Astrocyte (in vitro differentiated cells and primary cell): ENCODE measurements around the gene CTBP2. TPM values are rescaled to one million over a fixed set of nuclear protein-coding genes. Genes with fewer than 3 reads are reported as not detected.

ENCODE experiments used
- DNase-seq: peaks from one replicate; pipeline ENCODE4 v3.0.0-alpha.2; 2010; ENCODE audit warnings: low read depth
- FAIRE-seq: peaks from 2 replicates; lab custom pipeline; 2011; peaks lifted over from hg19 to GRCh38; lab: Jason Lieb, UNC
- H2AFZ ChIP-seq: 2 replicates; pipeline ENCODE4 v1.6.0; 2012; ENCODE audit warnings: low read depth, low read length, inconsistent platforms
- H3K27ac ChIP-seq: 2 replicates; pipeline ENCODE4 v1.5.1; 2011; ENCODE audit warnings: low read depth, low read length, inconsistent platforms
- H3K27me3 ChIP-seq: 2 replicates; pipeline ENCODE4 v1.6.0; 2011; ENCODE audit warnings: low read length, inconsistent platforms; ENCODE audit not compliant: insufficient read depth
- H3K36me3 ChIP-seq: 2 replicates; pipeline ENCODE4 v1.5.1; 2011; ENCODE audit warnings: low read length, inconsistent platforms; ENCODE audit not compliant: insufficient read depth
- H3K4me1 ChIP-seq: 2 replicates; pipeline ENCODE4 v1.5.1; 2011; ENCODE audit warnings: low read length, inconsistent platforms; ENCODE audit not compliant: insufficient read depth
- H3K4me2 ChIP-seq: 2 replicates; pipeline ENCODE4 v1.6.0; 2012; ENCODE audit warnings: low read length, inconsistent platforms
- H3K4me3 ChIP-seq: 2 replicates; pipeline ENCODE4 v1.5.1; 2011; ENCODE audit warnings: low read depth, mild to moderate bottlenecking, low read length, inconsistent platforms; ENCODE audit not compliant: insufficient read depth
- H3K79me2 ChIP-seq: 2 replicates; pipeline ENCODE4 v1.6.0; 2012; ENCODE audit warnings: mild to moderate bottlenecking, low read length, inconsistent platforms; ENCODE audit not compliant: insufficient read depth
- H3K9ac ChIP-seq: 2 replicates; pipeline ENCODE4 v1.6.0; 2012; ENCODE audit warnings: mild to moderate bottlenecking, low read length, inconsistent platforms
- H3K9me3 ChIP-seq: 2 replicates; pipeline ENCODE4 v1.5.1; 2012; ENCODE audit warnings: low read depth, mild to moderate bottlenecking, low read length, inconsistent platforms; ENCODE audit not compliant: insufficient read depth
- H4K20me1 ChIP-seq: 2 replicates; pipeline ENCODE4 v1.6.0; 2012; ENCODE audit warnings: low read length, inconsistent platforms; ENCODE audit not compliant: insufficient read depth
- H3K27ac Mint-ChIP-seq: one replicate; pipeline ENCODE4 v1.8.0; 2021; ENCODE audit warnings: mild to moderate bottlenecking, mixed read lengths; ENCODE audit not compliant: unreplicated experiment
- H3K27me3 Mint-ChIP-seq: one replicate; pipeline ENCODE4 v1.8.0; 2021; ENCODE audit warnings: low read depth, mixed read lengths; ENCODE audit not compliant: unreplicated experiment
- H3K36me3 Mint-ChIP-seq: one replicate; pipeline ENCODE4 v1.8.0; 2021; ENCODE audit warnings: low read depth, mixed read lengths; ENCODE audit not compliant: unreplicated experiment
- H3K4me1 Mint-ChIP-seq: one replicate; pipeline ENCODE4 v1.8.0; 2021; ENCODE audit warnings: low read depth, mixed read lengths; ENCODE audit not compliant: unreplicated experiment
- H3K4me3 Mint-ChIP-seq: one replicate; pipeline ENCODE4 v1.8.0; 2021; ENCODE audit warnings: mild to moderate bottlenecking, moderate library complexity, mixed read lengths; ENCODE audit not compliant: unreplicated experiment
- H3K9me3 Mint-ChIP-seq: one replicate; pipeline ENCODE4 v1.8.0; 2021; ENCODE audit warnings: mild to moderate bottlenecking, mixed read lengths; ENCODE audit not compliant: unreplicated experiment
- CTCF ChIP-seq: IDR thresholded peaks from 2 replicates; pipeline ENCODE4 v1.5.1; 2011; ENCODE audit warnings: low read depth, mild to moderate bottlenecking, inconsistent platforms, low read length, moderate library complexity; ENCODE audit not compliant: insufficient read depth
- EZH2 ChIP-seq: IDR thresholded peaks from 2 replicates; pipeline ENCODE4 v1.6.1; 2012; ENCODE audit warnings: mild to moderate bottlenecking, low read length, inconsistent platforms; ENCODE audit not compliant: insufficient read depth
- microRNA-seq: library from miRNA; unstranded; fragments of <30 nt; microRNA quantifications from one replicate; pipeline ENCODE4 v1.2.0, GENCODE V29; 2020
- total RNA-seq: library from RNA; stranded (reverse); gene quantifications from 2 replicates; pipeline ENCODE4 v1.2.1, GENCODE V29; 2021

Gene CTBP2
- total RNA-seq, 1 donor from 2014 or later = 109 TPM

DNA sequence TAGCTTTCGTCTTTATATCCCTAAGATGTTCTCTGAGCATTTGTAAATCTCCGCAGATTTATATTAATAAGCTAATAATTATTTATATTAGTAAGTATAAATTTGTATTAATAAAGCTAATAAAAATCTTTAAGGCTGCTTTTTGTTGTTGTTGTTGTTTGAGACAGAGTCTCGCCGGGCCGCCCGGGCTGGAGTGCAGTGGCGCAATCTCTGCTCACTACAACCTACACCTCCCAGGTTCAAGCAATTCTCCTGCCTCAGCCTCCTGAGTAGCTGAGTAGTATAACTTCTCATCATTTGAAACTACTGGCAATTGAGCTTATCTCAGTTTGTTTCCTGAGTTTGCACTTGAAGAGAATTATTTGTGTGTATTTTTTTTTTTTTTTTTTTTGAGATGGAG, 223.6 kb downstream of the CTBP2 start:
- no peak overlapping the region for H3K27ac ChIP-seq

GRCh38 chr10:124935946-124936345, 224.4 kb downstream of the CTBP2 start:
- FAIRE-seq (no peak), DNase-seq (no peak)
- no peaks in the 10 kb centered on the region for H3K9me3 ChIP-seq
- no peaks in the 10 kb centered on the region for H3K27me3 ChIP-seq
- H3K27ac ChIP-seq = no peak overlapping the region
- Mint-ChIP-seq H3K27ac (no peak overlapping the region), H3K9me3 (no peaks in the 10 kb centered on the region), H3K4me3 (no peak overlapping the region), H3K36me3 (peaks cover 7% of the 10 kb centered on the region), H3K4me1 (peaks cover 7% of the 10 kb centered on the region), H3K27me3 (no peaks in the 10 kb centered on the region)
- H3K4me3 ChIP-seq = no peak overlapping the region
- H2AFZ ChIP-seq = no peak overlapping the region
- no peaks in the 10 kb centered on the region for H3K36me3 ChIP-seq
- peaks cover 93% of the 10 kb centered on the region for H4K20me1 ChIP-seq
- no peak overlapping the region for H3K9ac ChIP-seq
- TF ChIP-seq CTCF (no peak), EZH2 (no peak)
- no peak overlapping the region for H3K4me2 ChIP-seq
- H3K4me1 ChIP-seq = no peaks in the 10 kb centered on the region
- peaks cover 96% of the 10 kb centered on the region for H3K79me2 ChIP-seq

More for the DNA sequence above, 223.6 kb downstream of the CTBP2 start:
- Histone ChIP-seq H3K27me3 (no peaks in the 10 kb centered on the region), H3K79me2 (peaks cover 95% of the 10 kb centered on the region), H3K4me1 (no peaks in the 10 kb centered on the region), H4K20me1 (peaks cover 91% of the 10 kb centered on the region), H3K4me3 (no peak overlapping the region), H3K4me2 (no peak overlapping the region), H3K9ac (no peak overlapping the region), H2AFZ (no peak overlapping the region), H3K36me3 (no peaks in the 10 kb centered on the region), H3K9me3 (no peaks in the 10 kb centered on the region)
- Mint-ChIP-seq H3K27me3 (no peaks in the 10 kb centered on the region), H3K9me3 (no peaks in the 10 kb centered on the region), H3K36me3 (peaks cover 4% of the 10 kb centered on the region), H3K4me3 (no peak overlapping the region), H3K27ac (no peak overlapping the region), H3K4me1 (peaks cover 7% of the 10 kb centered on the region)
- DNase-seq = no peak
- no peak for TF ChIP-seq EZH2
- no peak for TF ChIP-seq CTCF
- no peak for FAIRE-seq

Small RNAs within 50 kb of the gene (microRNA-seq; reads per million reads assigned to microRNA genes)
- not detected for gene MIR4296

Other genes starting within 250 kb of the CTBP2 start
- gene ZRANB1, start 218.4 kb downstream of the CTBP2 start, total RNA-seq = 24.5 and 24.9 TPM in 2 replicates